ENCODE data around the gene KDM2A. TPM values are rescaled to one million over a fixed set of nuclear protein-coding genes. Genes with fewer than 3 reads are reported as not detected.
A peak's percentile ranks its signal among the peaks of the same experiment; 100 is the strongest.

The KDM2A gene
- total and polyA plus RNA-seq, 2 donors (not counting 1 experiment from before 2014, with no cell fraction given) = 132 to 229 TPM

DNA sequence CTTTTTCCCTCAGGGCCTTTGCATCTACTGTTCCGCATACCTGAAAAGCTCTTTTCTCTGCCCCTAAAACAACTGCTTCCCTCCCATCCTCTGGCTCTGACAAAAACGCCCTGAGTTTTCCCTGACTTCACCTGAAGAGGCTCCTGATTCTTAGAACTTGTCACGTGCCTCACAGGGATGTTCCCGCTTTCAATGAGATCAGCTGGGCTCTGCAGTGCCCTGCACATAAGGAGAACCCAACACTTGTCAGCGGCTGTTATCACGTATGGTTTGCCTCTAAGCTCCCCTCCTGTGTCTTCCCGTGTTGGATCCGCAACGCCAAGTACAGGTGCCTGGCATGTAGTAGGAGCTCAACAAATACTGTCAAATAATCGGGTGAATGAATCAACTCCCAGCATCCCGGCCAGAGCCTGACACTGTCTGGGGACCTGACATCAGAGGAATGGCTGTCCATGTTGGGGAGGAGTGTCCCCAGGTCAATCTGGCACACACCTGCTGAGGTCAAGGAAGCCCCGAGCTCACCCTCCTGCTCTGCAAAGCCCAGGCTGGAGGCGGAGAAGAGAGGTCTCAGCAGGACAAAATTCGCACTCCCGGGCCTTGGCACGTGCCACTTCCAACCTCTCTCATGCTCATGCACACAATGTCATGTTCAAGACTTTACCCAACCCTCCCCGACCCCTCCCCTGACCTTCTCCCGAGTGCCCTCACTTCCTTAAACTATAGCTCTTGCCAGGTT lies 143.1 kb downstream of the KDM2A start:
- Histone ChIP-seq H3K4me1 (ENCODE audit: control insufficient read depth in 2 of 2, insufficient read depth in 2 of 2, low read length in 2 of 2) (peaks cover 31% of the 10 kb centered on the region in 2 donors), H3K27ac (ENCODE audit: low read length in 2 of 2) (no peak overlapping the region), H4K20me1 (ENCODE audit: control insufficient read depth, insufficient read depth, low read length, poor library complexity, severe bottlenecking) (peaks cover 4% of the 10 kb centered on the region), H3K36me3 (replicated peaks in 1 of 2; ENCODE audit: control extremely low read depth in 1 of 2, control insufficient read depth in 1 of 2, extremely low read depth in 1 of 2, insufficient read depth in 2 of 2, low read length in 1 of 2) (peaks cover 0 to 3% of the 10 kb centered on the region in 2 experiments), H3K4me3 (ENCODE audit: control extremely low read depth in 1 of 5, extremely low read depth in 1 of 5, insufficient read depth in 1 of 5, low read depth in 2 of 5, low read length in 4 of 5) (peak overlapping the region in 1 of 5 experiments; percentile 31), H3K9me3 (ENCODE audit: control extremely low read depth in 1 of 3, control insufficient read depth in 2 of 3, insufficient read depth in 1 of 3, low read length in 2 of 3) (no peaks in the 10 kb centered on the region), H3K9ac (ENCODE audit: low read length) (peak overlapping the region; percentile 10), H3K4me2 (replicated peaks; ENCODE audit: low read depth, low read length, poor library complexity, severe bottlenecking) (peak overlapping the region; percentile 65), H2AFZ (ENCODE audit: insufficient read depth, low read depth, low read length, poor library complexity, severe bottlenecking) (peak overlapping the region; percentile 71), H3K27me3 (replicated peaks in 1 of 4; ENCODE audit: control extremely low read depth in 1 of 4, control insufficient read depth in 3 of 4, insufficient read depth in 4 of 4, low read length in 3 of 4) (peaks cover 0 to 9% (median 2%) of the 10 kb centered on the region in 4 experiments), H3K79me2 (ENCODE audit: control insufficient read depth, insufficient read depth, low read length) (peaks cover 44% of the 10 kb centered on the region)
- DNase-seq (no peak), ATAC-seq (ENCODE audit: low read depth) (no peak)
- Mint-ChIP-seq H3K27ac (peak overlapping the region; percentile 64), H3K9me3 (ENCODE audit: insufficient read depth) (no peaks in the 10 kb centered on the region), H3K4me1 (peaks cover 37% of the 10 kb centered on the region), H3K27me3 (peaks cover 6% of the 10 kb centered on the region), H3K4me3 (peak overlapping the region; percentile 84)
- 66% methylated on average over 15 of the region's 18 CpGs for WGBS (ENCODE audit: insufficient coverage)
- intact Hi-C loops (cut with micrococcal nuclease) = loop anchor here (1.0 to 10.0 kb wide), 3 partner anchors 55 to 323 kb away; partner anchors contain the start of gene GSTP1
- ChIA-PET CTCF (interaction anchor here (0.6 to 8.9 kb wide), 35 partner anchors 8 to 368 kb away, joined by 3 to 229 read pairs (median 4); partner anchors contain the start of genes ANKRD13D, POLD4 and SSH3), POLR2A (interaction anchor here (0.6 to 4.4 kb wide), 7 partner anchors 8 to 324 kb away, joined by 3 to 22 read pairs (median 5); partner anchors contain the start of gene ANKRD13D)
- no peak for TF ChIP-seq EZH2 (IDR thresholded peaks at IDR 0.05; ENCODE audit: borderline replicate concordance, insufficient read depth, low read depth, low read length, poor library complexity, severe bottlenecking)
- TF ChIP-seq CTCF (IDR thresholded peaks at IDR 0.05) = no peak

Data from B cell (primary cell).